Renal cortical epithelial cell (primary cell): Measurements from ENCODE around the gene LILRB2. TPM values are rescaled to one million over a fixed set of nuclear protein-coding genes. Genes with fewer than 3 reads are reported as not detected.
A peak's percentile ranks its signal among the peaks of the same experiment; 100 is the strongest.
"Not testable (repeated sequence)": the region's sequence is repeated elsewhere in the genome, so short reads cannot be mapped to it uniquely, and the experiment has no call there.

Experiments used
- DNase-seq: peaks from one replicate; pipeline ENCODE4 v3.0.0-alpha.2; 2011; ENCODE audit warnings: low read depth
- total RNA-seq: library from RNA; depleted of rRNA; stranded (reverse); fragments of >200 nt; gene quantifications from 2 replicates; pipeline ENCODE4 v1.2.3, GENCODE V29; 2014

Gene LILRB2
- not detected in 2 replicates for total RNA-seq

DNA sequence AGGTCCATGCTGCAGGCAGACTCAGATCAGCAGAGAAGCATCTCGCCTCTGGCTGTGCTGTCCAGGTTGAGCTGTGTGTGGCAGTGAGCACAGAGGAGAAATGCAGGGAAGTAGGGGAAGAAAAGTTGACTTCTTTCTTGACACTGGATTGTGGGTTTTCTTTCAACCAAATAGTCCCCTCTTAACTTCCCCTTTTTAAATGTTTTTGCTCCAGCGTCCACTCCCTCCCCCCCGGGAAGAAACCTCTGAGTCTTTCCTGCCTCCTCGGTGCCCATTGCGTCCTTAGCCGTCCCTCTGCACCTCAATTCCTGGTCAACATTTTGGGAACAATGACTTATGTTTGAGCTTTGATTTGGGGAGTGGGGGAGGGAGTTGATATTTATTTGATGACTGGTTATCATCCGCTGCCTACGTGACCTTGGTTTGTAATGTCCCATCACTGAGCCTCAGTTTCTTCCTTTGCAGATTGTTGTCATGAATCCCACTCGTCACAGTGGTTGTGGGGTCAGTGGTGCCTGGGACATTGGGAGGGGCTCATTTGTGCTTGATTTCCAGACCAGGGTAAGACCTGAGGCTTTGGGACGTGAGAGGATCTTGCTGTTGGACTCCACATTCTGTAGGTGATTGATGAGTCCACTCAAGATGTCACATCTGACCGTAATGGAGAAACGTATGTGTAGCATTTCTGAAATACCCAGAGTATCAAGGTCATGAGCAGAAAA is at the start of gene LILRB2:
Gene LILRB2, minus strand, starts transcription at position 104 of the 722 bp plus-strand sequence. CDS start 614 bp downstream, outside the sequence.
- no peak for DNase-seq

GRCh38 chr19:54329476-54330165 is 48.7 kb upstream of the LILRB2 start:
- no peak for DNase-seq

GRCh38 chr19:54328781-54329180 is 47.9 kb upstream of the LILRB2 start:
- DNase-seq, result not testable (repeated sequence)

DNA sequence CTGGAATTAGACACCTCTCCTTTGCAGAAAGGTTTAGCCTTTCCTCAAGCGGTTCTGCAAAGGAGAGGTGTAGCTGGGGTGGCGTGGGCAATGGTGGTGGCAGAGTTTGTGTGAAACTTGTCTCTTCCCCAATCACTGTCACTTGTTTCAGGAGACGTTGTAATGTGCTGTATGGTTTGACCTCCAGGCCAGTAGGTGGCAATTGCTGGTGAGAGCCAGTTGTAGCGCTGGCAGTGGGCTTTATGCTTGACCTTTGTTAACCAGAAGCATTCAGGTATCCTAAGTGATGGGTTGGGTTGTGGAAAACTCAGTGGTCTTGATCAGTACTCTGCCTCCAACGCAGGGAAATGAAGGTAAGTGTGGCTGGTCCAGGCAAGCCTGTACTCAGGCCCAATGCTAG is 44.7 kb upstream of the LILRB2 start:
- no peak for DNase-seq

GRCh38 chr19:54325194-54325621 is 44.3 kb upstream of the LILRB2 start:
- DNase-seq, result peak; percentile 5

DNA sequence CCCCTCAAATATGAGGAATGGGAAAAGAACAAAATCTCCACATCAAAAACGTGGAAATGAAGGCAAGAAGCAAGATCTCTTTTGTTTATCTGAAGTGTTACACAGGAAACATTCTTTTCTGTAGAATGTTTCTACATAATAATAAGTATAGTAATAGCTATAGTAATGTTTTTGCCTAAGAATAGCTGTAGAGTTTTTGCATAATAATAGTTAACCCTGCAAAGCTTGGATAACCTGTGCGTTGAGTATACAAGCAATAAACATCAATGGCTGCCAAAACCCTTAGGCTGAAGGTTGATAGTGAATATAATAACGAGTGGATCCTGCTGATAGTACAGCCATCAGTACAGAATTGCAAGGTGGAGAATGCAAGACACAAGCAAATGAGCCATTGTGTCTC is 43.2 kb upstream of the LILRB2 start:
- DNase-seq, result no peak

DNA sequence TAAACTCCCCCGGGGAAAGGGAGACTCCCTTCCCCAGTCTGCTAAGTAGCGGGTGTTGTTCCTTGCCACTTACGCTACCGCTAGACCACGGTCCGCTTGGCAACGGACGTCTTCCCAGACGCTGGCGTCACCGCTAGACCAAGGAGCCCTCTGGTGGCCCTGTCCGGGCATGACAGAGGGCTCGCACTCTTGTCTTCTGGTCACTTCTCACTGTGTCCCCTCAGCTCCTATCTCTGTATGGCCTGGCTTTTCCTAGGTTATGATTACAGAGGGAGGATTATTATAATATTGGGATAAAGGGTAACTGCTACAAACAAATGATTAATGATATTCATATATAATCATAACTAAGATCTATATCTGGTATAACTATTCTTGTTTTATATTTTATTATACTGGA is 42.0 kb upstream of the LILRB2 start:
- not testable (repeated sequence) for DNase-seq

DNA sequence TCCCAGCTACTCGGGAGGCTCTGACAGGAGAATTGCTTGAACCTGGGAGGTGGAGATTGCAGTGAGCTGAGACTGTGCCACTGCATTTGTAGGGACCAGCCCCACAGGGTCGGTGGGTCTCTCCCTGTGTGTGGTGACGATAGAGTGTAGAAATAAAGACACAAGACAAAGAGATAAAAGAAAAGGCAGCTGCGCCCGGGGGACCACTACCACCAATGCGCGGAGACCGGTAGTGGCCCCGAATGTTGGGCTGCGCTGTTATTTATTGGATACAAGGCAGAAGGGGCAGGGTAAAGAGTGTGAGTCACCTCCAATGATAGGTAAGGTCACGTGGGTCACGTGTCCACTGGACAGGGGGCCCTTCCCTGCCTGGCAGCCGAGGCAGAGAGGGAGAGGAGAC is 41.4 kb upstream of the LILRB2 start:
- DNase-seq, result not testable (repeated sequence)

GRCh38 chr19:54319892-54320670 is 39.2 kb upstream of the LILRB2 start:
- no peak for DNase-seq

DNA sequence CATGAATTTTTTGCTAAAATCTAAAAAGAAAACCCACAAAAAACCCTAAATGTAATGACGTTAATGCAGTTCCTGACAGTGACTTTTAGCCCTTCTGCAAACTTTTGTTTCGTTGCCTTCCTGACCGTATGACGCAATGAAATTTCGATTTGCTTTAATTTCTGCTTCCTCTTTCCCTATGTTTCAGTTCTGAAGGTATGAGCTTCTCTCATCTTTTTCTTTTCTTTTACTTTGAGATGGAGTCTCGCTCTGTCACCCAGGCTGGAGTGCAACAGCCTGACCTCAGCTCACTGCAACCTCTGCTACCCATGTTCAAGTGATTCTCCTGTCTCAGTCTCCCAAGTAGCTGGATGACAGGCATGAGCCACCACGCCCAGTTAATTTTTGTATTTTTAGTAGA is 38.1 kb upstream of the LILRB2 start:
- DNase-seq, result no peak

GRCh38 chr19:54317965-54318240 is 37.0 kb upstream of the LILRB2 start:
- DNase-seq, result no peak

GRCh38 chr19:54317108-54317964 is 36.4 kb upstream of the LILRB2 start:
- no peak for DNase-seq

DNA sequence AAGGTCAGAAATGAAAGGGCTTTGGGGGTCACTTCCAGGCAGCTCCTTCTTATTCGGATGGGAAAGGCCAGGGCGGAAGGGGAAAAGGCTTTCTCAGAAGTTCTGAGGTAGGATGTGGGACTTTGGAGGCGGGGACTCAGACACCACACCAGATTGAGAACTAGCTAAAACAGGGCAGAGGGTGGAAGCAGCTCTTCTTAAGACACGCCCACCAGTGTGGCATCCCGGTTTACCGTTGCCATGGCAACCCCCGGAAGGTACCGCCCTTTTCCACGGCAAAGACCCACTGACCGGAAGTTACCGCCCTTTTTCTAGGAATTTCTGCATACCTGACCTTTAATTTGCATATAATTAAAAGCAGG is 35.8 kb upstream of the LILRB2 start:
- DNase-seq, result no peak

DNA sequence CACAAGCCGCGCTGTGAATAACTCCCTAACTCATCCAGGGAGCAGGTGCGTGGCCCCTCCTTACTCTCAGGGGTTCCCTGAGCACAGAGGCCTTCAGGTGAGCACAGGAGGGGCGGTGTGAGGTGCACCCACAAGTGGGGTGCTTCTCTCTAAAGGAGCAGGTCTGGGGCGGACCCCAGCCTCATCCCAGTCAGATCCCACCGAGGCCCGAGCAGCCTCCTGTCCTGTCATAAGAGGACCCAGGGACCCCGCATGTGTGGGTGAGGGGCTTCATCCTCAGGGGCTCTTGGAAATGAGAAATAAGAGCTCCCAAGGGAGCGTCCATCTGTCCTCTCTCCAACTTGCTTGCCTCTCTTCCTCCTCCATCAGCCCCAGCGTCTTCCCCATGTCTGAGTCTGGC is 35.0 kb upstream of the LILRB2 start:
- DNase-seq, result no peak

GRCh38 chr19:54312436-54313377 is 31.8 kb upstream of the LILRB2 start, which contains the start of gene LILRA5:
Gene LILRA5, minus strand, starts transcription at chr19:54313166. Its CDS starts 147 bp downstream, at chr19:54313019.
- DNase-seq, result no peak

DNA sequence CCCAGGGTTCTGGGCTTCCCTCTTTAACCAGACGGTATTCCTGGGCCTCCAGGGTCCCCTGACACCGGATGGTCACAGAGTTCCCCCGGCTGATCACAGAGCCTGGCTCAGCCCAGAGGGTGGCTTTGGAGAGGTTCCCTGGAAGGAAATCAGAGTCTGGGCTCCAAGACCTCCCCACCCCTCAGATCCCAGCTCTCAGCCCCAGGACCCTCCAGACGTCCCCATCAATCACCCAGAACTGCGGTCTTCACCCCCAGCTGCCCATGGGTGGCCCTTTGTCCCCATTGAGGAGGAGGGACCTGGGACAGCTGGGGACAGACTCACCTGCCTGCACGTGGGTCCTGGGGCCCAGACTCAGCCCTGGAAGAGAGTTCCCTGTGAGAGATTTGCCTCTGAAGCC is 31.1 kb upstream of the LILRB2 start:
- DNase-seq, result no peak

DNA sequence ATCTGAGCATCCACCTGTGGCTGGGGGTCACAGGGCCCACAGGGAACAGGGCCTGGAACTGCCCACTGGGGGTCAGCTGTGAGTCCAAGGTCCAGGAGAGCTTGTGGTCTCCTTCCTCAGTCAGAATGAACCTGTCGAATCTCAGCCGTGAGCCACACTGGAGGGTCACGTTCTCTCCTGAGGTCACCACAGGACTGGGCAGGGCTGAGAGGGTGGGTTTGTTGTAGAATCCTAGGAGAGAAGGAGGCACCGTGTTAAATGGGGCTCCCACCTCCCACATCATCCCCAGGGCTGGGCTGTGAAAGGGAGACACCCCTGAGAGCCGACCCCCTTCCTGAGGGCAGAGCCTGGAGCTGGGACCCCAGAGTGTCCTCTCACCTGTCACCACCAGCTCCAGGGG is 30.6 kb upstream of the LILRB2 start:
- DNase-seq, result no peak

DNA sequence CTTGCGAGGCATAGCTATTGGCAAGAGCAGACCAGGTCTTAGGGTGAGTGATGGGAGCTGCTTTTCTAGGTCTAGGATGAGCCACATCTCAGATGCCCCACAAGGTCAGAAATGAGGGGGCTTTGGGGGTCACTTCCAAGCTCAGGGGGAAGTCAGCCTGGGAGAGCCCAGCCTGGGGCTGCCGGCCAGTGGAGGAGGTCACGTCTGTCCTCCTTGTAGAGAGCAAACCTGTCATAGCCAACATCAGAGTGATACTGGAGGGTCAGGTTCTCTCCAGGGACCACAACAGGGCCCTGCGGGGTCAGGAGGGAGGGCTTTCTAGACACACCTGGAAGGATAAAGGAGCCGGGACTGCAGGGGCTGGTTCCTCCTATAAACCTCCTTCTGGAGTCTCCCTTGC is 29.6 kb upstream of the LILRB2 start:
- no peak for DNase-seq

- no peak for DNase-seq
Observed at GRCh38 chr19:54309811-54310210, 28.9 kb upstream of the LILRB2 start.

DNA sequence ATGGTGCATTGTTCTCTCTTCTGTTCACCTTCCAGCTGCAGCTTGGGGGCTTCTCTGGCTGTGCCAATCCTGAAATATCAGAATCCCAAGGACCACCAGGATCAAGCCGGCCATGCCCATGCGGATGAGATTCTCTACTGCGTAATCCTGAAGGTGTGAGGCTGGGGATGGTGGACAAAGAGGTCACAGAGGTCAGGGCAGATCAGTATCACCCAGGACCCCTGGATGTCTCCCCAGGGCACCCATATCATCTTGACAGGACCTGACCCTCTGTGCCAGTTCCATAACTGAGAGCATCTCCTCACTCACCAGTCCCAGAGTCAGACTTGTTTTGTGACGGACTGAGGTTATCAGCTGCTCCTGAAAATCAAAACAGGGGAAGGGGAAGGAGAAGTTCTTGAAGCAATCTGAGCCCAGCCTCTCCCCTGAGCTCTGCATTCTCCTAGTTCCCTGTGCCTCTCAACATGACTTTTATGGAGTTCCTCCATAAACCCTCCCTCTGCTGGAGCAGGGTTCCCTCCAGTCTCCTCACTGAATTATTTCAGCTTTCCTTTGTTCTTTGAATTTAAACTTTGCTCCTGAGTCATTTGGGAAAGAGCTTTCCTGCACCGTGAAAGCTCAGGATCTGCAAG is 26.6 kb upstream of the LILRB2 start:
- no peak for DNase-seq
